ENCODE measurements around the gene ZNF862.
"Not testable (repeated sequence)": the region's sequence is repeated elsewhere in the genome, so short reads cannot be mapped to it uniquely, and the experiment has no call there.

ZNF862 gene

GRCh38 chr7:149824748-149825566, 13.2 kb upstream of the ZNF862 start:
- DNase-seq (ENCODE audit: low read depth in 2 of 2), result no peak

GRCh38 chr7:149825567-149826343, 12.4 kb upstream of the ZNF862 start:
- no peak for DNase-seq (ENCODE audit: low read depth in 2 of 2)

GRCh38 chr7:149826344-149827088, 11.7 kb upstream of the ZNF862 start:
- no peak for DNase-seq (ENCODE audit: low read depth in 2 of 2)

DNA sequence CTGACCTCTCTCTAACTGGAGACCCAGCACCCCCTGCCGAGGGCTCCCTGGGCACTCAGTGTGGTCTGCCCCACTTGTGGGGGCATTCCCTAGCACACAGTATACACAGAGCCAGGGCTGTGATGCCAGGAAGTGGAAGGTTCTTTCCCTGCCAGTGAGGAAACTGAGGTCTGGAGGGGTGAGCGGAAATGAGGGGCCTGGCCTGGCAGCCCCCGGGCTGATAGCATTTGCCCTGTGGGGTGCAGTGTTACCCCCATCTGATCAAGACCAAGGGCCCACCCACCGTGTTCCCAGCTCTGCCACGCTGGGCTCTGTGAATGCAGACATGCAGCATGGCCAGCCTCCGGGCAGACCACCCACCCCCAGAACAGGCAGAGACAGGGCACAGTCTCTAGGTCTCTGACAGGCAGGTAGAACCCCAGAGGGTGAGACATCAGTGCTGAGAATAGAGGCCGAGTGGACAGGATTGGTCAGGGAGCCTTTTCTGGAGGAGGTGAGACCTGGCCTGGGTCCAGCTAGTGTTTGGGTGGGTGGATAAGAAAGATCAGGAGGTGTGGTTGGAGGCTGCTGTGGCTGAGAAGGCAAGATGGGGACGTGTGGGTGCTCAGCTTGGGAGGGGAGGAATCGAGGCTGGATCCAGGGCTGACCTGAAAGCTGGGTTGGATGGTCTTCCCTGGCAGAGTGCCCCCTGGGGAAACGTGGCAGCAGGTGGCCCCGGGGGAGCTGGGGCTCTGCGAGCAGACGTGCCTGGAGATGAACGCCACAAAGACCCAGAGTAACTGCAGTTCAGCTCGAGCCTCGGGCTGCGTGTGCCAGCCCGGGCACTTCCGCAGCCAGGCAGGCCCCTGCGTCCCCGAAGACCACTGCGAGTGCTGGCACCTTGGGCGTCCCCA, 10.8 kb upstream of the ZNF862 start:
- no peak for DNase-seq (ENCODE audit: low read depth in 2 of 2)

- DNase-seq (ENCODE audit: low read depth in 2 of 2), result no peak
These were observed 9.5 kb upstream of the ZNF862 start for GRCh38 chr7:149828357-149829309.

GRCh38 chr7:149830527-149830926, 7.6 kb upstream of the ZNF862 start:
- not testable (repeated sequence) for DNase-seq (ENCODE audit: low read depth in 2 of 2)

- DNase-seq (ENCODE audit: low read depth in 2 of 2), result no peak
These were observed 7.0 kb upstream of the ZNF862 start for GRCh38 chr7:149830997-149831740.

GRCh38 chr7:149831741-149832219, 6.4 kb upstream of the ZNF862 start:
- DNase-seq (ENCODE audit: low read depth in 2 of 2), result no peak

GRCh38 chr7:149832332-149833041, 5.7 kb upstream of the ZNF862 start:
- no peak for DNase-seq (ENCODE audit: low read depth in 2 of 2)

- DNase-seq (ENCODE audit: low read depth in 2 of 2), result no peak
These were observed 4.6 kb upstream of the ZNF862 start for GRCh38 chr7:149833495-149834130.

DNA sequence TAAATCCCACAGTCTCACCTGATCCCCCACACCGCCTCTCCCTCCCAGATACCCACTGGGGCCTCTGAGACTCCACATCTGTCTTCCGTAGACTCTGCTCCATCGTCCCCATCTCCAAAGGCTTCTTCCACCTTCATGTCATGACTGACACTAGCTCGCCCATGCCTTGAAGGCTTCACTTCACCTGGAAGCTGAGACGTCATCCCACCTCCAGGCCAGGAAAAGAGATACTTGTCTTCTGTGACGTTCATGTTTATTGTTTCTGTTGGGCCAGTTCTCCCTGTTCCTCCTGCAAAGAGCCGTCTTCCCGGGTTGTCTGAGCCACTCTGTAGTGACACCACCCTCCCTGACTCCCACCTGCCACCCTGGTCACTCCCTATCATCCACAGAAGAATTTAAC, 3.6 kb upstream of the ZNF862 start:
- no peak for DNase-seq (ENCODE audit: low read depth in 2 of 2)

- no peak for DNase-seq (ENCODE audit: low read depth in 2 of 2)
These were observed 1.7 kb upstream of the ZNF862 start for GRCh38 chr7:149836434-149836833.

- DNase-seq (ENCODE audit: low read depth in 2 of 2), result no peak
These were observed 481 bp upstream of the ZNF862 start for GRCh38 chr7:149837564-149838223.

DNA sequence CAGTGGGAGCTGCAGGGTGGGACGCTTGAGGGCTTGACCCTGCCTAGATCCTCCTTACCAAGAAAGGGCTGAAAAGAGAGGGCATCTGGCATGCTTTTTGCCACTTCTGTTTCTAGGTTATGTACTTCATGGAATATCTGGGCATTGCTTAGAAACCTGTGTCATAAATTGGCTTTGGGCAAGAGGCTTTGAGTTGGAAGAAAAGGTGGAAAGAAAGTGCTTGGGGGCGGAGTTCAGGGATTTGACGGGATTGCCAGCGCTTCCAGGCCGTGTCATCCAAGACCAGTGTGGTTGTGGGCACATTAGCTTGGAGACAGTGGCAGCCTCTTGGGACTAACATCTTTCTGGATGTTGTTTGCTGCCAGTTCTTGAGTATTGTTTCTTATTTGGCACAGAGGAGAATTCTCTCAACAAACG, 825 bp downstream of the ZNF862 start:
- DNase-seq (ENCODE audit: low read depth in 2 of 2), result no peak

- DNase-seq (ENCODE audit: low read depth in 2 of 2), result no peak
These were observed 1.8 kb downstream of the ZNF862 start for GRCh38 chr7:149839933-149840332.

GRCh38 chr7:149843566-149843965, 5.4 kb downstream of the ZNF862 start:
- DNase-seq (ENCODE audit: low read depth in 2 of 2), result no peak

GRCh38 chr7:149844445-149844844, 6.3 kb downstream of the ZNF862 start:
- DNase-seq (ENCODE audit: low read depth in 2 of 2), result no peak
